B cell (primary cell): ENCODE results near the gene PFDN1. TPM values are rescaled to one million over a fixed set of nuclear protein-coding genes. Genes with fewer than 3 reads are reported as not detected.

Experiments used
- polyA plus RNA-seq: library from polyadenylated mRNA; depleted of rRNA; stranded (reverse); fragments of >200 nt; gene quantifications from 2 replicates; pipeline ENCODE4 v1.2.3, GENCODE V29; 2012
- total RNA-seq, 2 donors: library from RNA; stranded (reverse); fragments of 120-200 nt in 1 of 2; gene quantifications; 1 replicate in 1 of 2; 2 replicates in 1 of 2; pipeline versions ENCODE4 v1.2.3 to v1.2.4, GENCODE V29; 2013 to 2022

PFDN1 gene
- total and polyA plus RNA-seq, 2 donors (not counting 1 experiment from before 2014, with no cell fraction given) = 30.3 to 31.2 TPM

Other genes with a start within 250 kb of the PFDN1 start
- gene PURA, start 189.0 kb downstream of the PFDN1 start, total RNA-seq = 23.5 and 26.0 TPM in 2 replicates
- 2.2 and 2.3 TPM in 2 replicates for gene PURA, start 189.0 kb downstream of the PFDN1 start, polyA plus RNA-seq
- gene IGIP, start 177.2 kb downstream of the PFDN1 start, total RNA-seq = 9.9 and 10.0 TPM in 2 replicates
- 0.98 and 1.3 TPM in 2 replicates for gene IGIP, start 177.2 kb downstream of the PFDN1 start, polyA plus RNA-seq
- 17.0 and 18.7 TPM in 2 replicates for gene CYSTM1, start 127.9 kb downstream of the PFDN1 start, total RNA-seq
- gene CYSTM1, start 127.9 kb downstream of the PFDN1 start, polyA plus RNA-seq = 4.6 and 6.2 TPM in 2 replicates
- 0.61 and 0.89 TPM in 2 replicates for gene HBEGF, start 43.5 kb upstream of the PFDN1 start, total RNA-seq
- 1.8 and 2.4 TPM in 2 replicates for gene HBEGF, start 43.5 kb upstream of the PFDN1 start, polyA plus RNA-seq
- not detected in 2 replicates for gene SLC4A9, start 57.1 kb upstream of the PFDN1 start, total RNA-seq
- 0.10 and 0.33 TPM in 2 replicates for gene SLC4A9, start 57.1 kb upstream of the PFDN1 start, polyA plus RNA-seq
- gene ANKHD1, start 98.7 kb upstream of the PFDN1 start, total RNA-seq = 244 and 246 TPM in 2 replicates
- 96.3 and 131 TPM in 2 replicates for gene ANKHD1, start 98.7 kb upstream of the PFDN1 start, polyA plus RNA-seq
- gene EIF4EBP3, start 244.6 kb upstream of the PFDN1 start, total RNA-seq = 8.8 and 15.0 TPM in 2 replicates
- 13.8 and 18.2 TPM in 2 replicates for gene EIF4EBP3, start 244.6 kb upstream of the PFDN1 start, polyA plus RNA-seq